K562 (cell line): ENCODE measurements around the gene GTF2A2.

ENCODE experiments used
- AFF4 ChIP-seq: sonication (generic); formaldehyde crosslinking; IDR thresholded peaks from 2 replicates; pipeline ENCODE4 v1.8.0; 2023; ENCODE audit warnings: mild to moderate bottlenecking, missing genetic modification reagents
- ARHGAP35 ChIP-seq: fragments of 450-650 bp; IDR thresholded peaks from 2 replicates; pipeline ENCODE4 v1.6.1; 2018; ENCODE audit not compliant: partially characterized antibody
- CEBPB ChIP-seq: fragments of 450-650 bp; IDR thresholded peaks from 2 replicates; pipeline ENCODE4 v1.6.1; 2016; ENCODE audit warnings: missing genetic modification characterization, missing compliant biosample characterization
- CHD4 ChIP-seq: fragments of 200-600 bp; sonication (generic); IDR thresholded peaks from 3 replicates; pipeline ENCODE4 v1.6.1; 2012; ENCODE audit warnings: low read depth, mild to moderate bottlenecking, mixed read lengths, low read length, inconsistent platforms; ENCODE audit not compliant: insufficient read depth, insufficient replicate concordance, poor library complexity, severe bottlenecking
- CTCF ChIP-seq, 3 experiments: IDR thresholded peaks in 2 of 3; conservative IDR thresholded peaks in 1 of 3; 2 replicates each; pipeline ENCODE4 v1.5.1; 2011 to 2012; ENCODE audit warnings: low read length in 3 of 3, mild to moderate bottlenecking in 3 of 3, control low read depth in 2 of 3, improper control_type of control experiment in 1 of 3, inconsistent platforms in 1 of 3, low read depth in 1 of 3, mixed read lengths in 1 of 3, moderate library complexity in 1 of 3; ENCODE audit not compliant: insufficient read depth in 2 of 3
- ESRRB ChIP-seq: fragments of 250-450 bp; sonication (Bioruptor Pico); IDR thresholded peaks from 2 replicates; pipeline ENCODE4 v1.5.0; 2020; ENCODE audit warnings: mild to moderate bottlenecking, moderate library complexity, borderline replicate concordance
- PRPF4 ChIP-seq: fragments of 200-400 bp; formaldehyde crosslinking; IDR thresholded peaks from one replicate; pipeline ENCODE4 v1.6.1; 2017; ENCODE audit warnings: low read length, low read depth, mild to moderate bottlenecking; ENCODE audit not compliant: insufficient read depth, poor library complexity, severe bottlenecking
- TBP ChIP-seq: optimal IDR thresholded peaks from 2 replicates; pipeline ENCODE3; 2011; ENCODE audit warnings: low read depth, low read length, improper control_type of control experiment
- ZZZ3 ChIP-seq: fragments of 450-650 bp; IDR thresholded peaks from 2 replicates; pipeline ENCODE4 v1.6.1; 2016; ENCODE audit warnings: antibody characterized with exemption, mild to moderate bottlenecking, moderate library complexity

DNA sequence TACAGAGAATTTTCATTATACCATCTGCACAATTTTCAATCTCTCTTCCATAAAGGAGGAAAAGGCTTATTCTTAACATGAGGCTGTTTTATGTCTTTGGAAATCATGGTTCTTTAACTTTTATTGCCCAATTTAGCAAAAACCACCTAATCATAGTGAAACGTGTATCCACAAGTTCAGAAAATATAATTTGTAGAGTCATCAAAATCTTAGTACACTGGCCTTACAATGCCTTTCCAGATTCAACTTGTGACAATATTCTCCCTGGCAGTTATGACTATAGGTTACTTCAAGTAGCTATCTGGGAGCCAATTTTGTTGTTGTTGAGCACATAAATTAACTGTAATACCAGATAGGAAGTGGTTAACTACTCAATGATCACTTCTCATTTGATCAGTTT, 20.9 kb upstream of the GTF2A2 start:
- TF ChIP-seq CTCF (IDR thresholded peaks at IDR 0.05 in 2 of 3, conservative IDR thresholded peaks at IDR 0.05 in 1 of 3; ENCODE audit: insufficient read depth in 2 of 3, low read depth in 1 of 3, low read length in 3 of 3) (no peak), CEBPB (no peak), ZZZ3 (no peak), TBP (no peak), CHD4 (no peak), ARHGAP35 (no peak), AFF4 (CRISPR knock-in tag) (no peak), PRPF4 (no peak), ESRRB (no peak)
